NCI-H2227 (cell line): ENCODE data around the gene FBXW4.

Experiments
- DNase-seq: peaks from one replicate; lab custom pipeline; 2025; ENCODE audit not compliant: unreplicated experiment; lab: John Stamatoyannopoulos, UW

FBXW4 gene

GRCh38 chr10:101587725-101588653 is 107.0 kb downstream of the FBXW4 start, which contains the start of the genes DPCD and POLL:
Gene DPCD, plus strand, starts transcription at chr10:101588321. Its CDS starts 16 bp downstream, at chr10:101588337.
Gene POLL, minus strand, starts transcription at chr10:101588257. Its CDS starts 897 bp downstream, at chr10:101587360.
- peak; percentile 95 for DNase-seq

GRCh38 chr10:101585841-101586240 is 109.1 kb downstream of the FBXW4 start:
- DNase-seq = no peak

- no peak for DNase-seq
These were observed 114.2 kb downstream of the FBXW4 start for GRCh38 chr10:101580486-101581399.

- no peak for DNase-seq
These were observed 115.5 kb downstream of the FBXW4 start for GRCh38 chr10:101579516-101579870.

GRCh38 chr10:101578803-101579515 is 116.0 kb downstream of the FBXW4 start:
- no peak for DNase-seq

- DNase-seq = no peak
These were observed 116.8 kb downstream of the FBXW4 start for GRCh38 chr10:101578192-101578591.

- DNase-seq = no peak
These were observed 117.7 kb downstream of the FBXW4 start for GRCh38 chr10:101577121-101577871.

GRCh38 chr10:101576211-101576863 is 118.6 kb downstream of the FBXW4 start:
- DNase-seq = no peak

- DNase-seq = no peak
These were observed 119.3 kb downstream of the FBXW4 start for GRCh38 chr10:101575580-101576210.

- no peak for DNase-seq
These were observed 119.9 kb downstream of the FBXW4 start for GRCh38 chr10:101575091-101575490.

- no peak for DNase-seq
These were observed 120.9 kb downstream of the FBXW4 start for GRCh38 chr10:101573885-101574753.

GRCh38 chr10:101572785-101573184 is 122.2 kb downstream of the FBXW4 start:
- DNase-seq = no peak

GRCh38 chr10:101572126-101572525 is 122.8 kb downstream of the FBXW4 start:
- no peak for DNase-seq

GRCh38 chr10:101571271-101571925 is 123.6 kb downstream of the FBXW4 start:
- no peak for DNase-seq

GRCh38 chr10:101570428-101571270 is 124.3 kb downstream of the FBXW4 start:
- DNase-seq = no peak

GRCh38 chr10:101569622-101570427 is 125.1 kb downstream of the FBXW4 start:
- peak; percentile 85 for DNase-seq
